A673 (cell line): ENCODE measurements around the gene PXT1. TPM values are rescaled to one million over a fixed set of nuclear protein-coding genes. Genes with fewer than 3 reads are reported as not detected.
A peak's percentile ranks its signal among the peaks of the same experiment; 100 is the strongest.

Experiments used
- BruUV-seq: library from RNA; stranded (reverse); fragments of 400-500 nt; replicated peaks from 2 replicates; lab custom pipeline; 2021; lab: Mats Ljungman, UMichigan
- CTCF ChIA-PET: fragments of 300-600 bp; sonication (Branson Sonifier 250); formaldehyde crosslinking; loops from one replicate; lab custom pipeline; 2022; ENCODE audit warnings: antibody characterized with exemption; lab: Charles Lee
- POLR2A ChIA-PET: fragments of 300-600 bp; sonication (Branson Sonifier 250); formaldehyde crosslinking; loops from one replicate; lab custom pipeline; 2022; ENCODE audit warnings: antibody characterized with exemption; ENCODE audit not compliant: low non-redundant PET; lab: Charles Lee
- DNase-seq: peaks from one replicate; pipeline ENCODE4 v3.0.0-alpha.2; 2015; ENCODE audit warnings: low spot score
- H3K27ac ChIP-seq: fragments of 200-600 bp; sonication (generic); 2 replicates; pipeline ENCODE4 v1.5.1; 2016; ENCODE audit warnings: mixed run types, low read depth, mild to moderate bottlenecking, mixed read lengths, antibody characterized with exemption, low read length; ENCODE audit not compliant: poor library complexity, severe bottlenecking
- H3K27me3 ChIP-seq: fragments of 200-600 bp; sonication (generic); replicated peaks from 2 replicates; pipeline ENCODE4 v1.6.1; 2017; ENCODE audit warnings: mixed run types, low read depth, mild to moderate bottlenecking, mixed read lengths, antibody characterized with exemption, low read length; ENCODE audit not compliant: insufficient read depth, poor library complexity
- H3K36me3 ChIP-seq: fragments of 200-600 bp; sonication (generic); 2 replicates; pipeline ENCODE4 v1.6.1; 2016; ENCODE audit warnings: mixed run types, mild to moderate bottlenecking, mixed read lengths, antibody characterized with exemption, low read length; ENCODE audit not compliant: insufficient read depth, poor library complexity, severe bottlenecking
- H3K4me1 ChIP-seq: fragments of 200-600 bp; sonication (generic); 2 replicates; pipeline ENCODE4 v1.6.1; 2017; ENCODE audit warnings: mixed run types, mild to moderate bottlenecking, mixed read lengths, antibody characterized with exemption, low read length; ENCODE audit not compliant: insufficient read depth, poor library complexity, severe bottlenecking
- H3K4me3 ChIP-seq: fragments of 200-600 bp; sonication (generic); 2 replicates; pipeline ENCODE4 v1.5.1; 2016; ENCODE audit warnings: low read depth, mixed run types, mild to moderate bottlenecking, mixed read lengths, low read length; ENCODE audit not compliant: poor library complexity, severe bottlenecking
- H3K9me3 ChIP-seq: fragments of 200-600 bp; sonication (generic); 2 replicates; pipeline ENCODE4 v1.6.1; 2016; ENCODE audit warnings: mixed run types, low read depth, mild to moderate bottlenecking, mixed read lengths, antibody characterized with exemption, low read length; ENCODE audit not compliant: poor library complexity, severe bottlenecking
- EZH2 ChIP-seq: fragments of 200-600 bp; sonication (generic); IDR thresholded peaks from 2 replicates; pipeline ENCODE4 v1.6.1; 2017; ENCODE audit warnings: borderline replicate concordance, low read depth, mild to moderate bottlenecking, mixed read lengths, antibody characterized with exemption, low read length; ENCODE audit not compliant: poor library complexity, severe bottlenecking
- intact Hi-C: fragments of 100-400 bp; cut with micrococcal nuclease; formaldehyde crosslinking; loops from one replicate; pipeline ENCODE4 v1.10.0; 2022; ENCODE audit not compliant: unreplicated experiment
- total RNA-seq: library from RNA; stranded (reverse); gene quantifications from 2 replicates; pipeline ENCODE4 v1.2.3, GENCODE V29; 2021
- TF ChIP-seq, protein P1 (sequence below): fragments of 300-800, 200-600 bp; sonication (generic); conservative IDR thresholded peaks from 2 replicates; pipeline ENCODE4 v1.5.1; 2017; ENCODE audit warnings: low read depth, mild to moderate bottlenecking, antibody characterized with exemption, low read length, moderate library complexity, mixed read lengths

The PXT1 gene
- total RNA-seq, 1 experiment from 2014 or later: 0.21 TPM

DNA sequence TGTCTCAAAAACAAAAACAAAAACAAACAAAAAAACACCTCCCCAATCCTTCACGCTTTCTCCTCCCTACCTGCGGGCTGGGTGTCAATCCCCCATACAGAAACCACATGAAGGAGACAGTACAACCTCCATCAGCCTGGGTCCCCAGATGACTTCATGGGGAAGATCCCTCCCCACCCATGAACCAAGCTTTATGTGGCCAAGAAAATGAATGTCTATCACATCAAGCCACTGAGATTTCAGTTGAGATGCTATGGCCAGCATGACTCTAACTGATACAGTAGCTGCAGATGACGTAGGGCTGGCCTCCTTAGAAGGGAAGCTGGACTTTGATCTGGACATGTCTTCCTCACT, 84.8 kb downstream of the PXT1 start:
- no peak for DNase-seq
- Histone ChIP-seq H3K27ac (no peak overlapping the region), H3K27me3 (no peaks in the 10 kb centered on the region), H3K36me3 (no peaks in the 10 kb centered on the region), H3K4me1 (no peaks in the 10 kb centered on the region), H3K4me3 (no peak overlapping the region), H3K9me3 (peaks cover 10% of the 10 kb centered on the region)
- ChIA-PET CTCF (interaction anchor here (0.5 kb wide), 1 partner anchor 198 kb away, joined by 7 read pairs; no protein-coding TSS in a partner anchor), POLR2A (no interaction called here)
- intact Hi-C loops: no loop called here
- no TSS peak for BruUV-seq
- TF ChIP-seq, protein P1, sequence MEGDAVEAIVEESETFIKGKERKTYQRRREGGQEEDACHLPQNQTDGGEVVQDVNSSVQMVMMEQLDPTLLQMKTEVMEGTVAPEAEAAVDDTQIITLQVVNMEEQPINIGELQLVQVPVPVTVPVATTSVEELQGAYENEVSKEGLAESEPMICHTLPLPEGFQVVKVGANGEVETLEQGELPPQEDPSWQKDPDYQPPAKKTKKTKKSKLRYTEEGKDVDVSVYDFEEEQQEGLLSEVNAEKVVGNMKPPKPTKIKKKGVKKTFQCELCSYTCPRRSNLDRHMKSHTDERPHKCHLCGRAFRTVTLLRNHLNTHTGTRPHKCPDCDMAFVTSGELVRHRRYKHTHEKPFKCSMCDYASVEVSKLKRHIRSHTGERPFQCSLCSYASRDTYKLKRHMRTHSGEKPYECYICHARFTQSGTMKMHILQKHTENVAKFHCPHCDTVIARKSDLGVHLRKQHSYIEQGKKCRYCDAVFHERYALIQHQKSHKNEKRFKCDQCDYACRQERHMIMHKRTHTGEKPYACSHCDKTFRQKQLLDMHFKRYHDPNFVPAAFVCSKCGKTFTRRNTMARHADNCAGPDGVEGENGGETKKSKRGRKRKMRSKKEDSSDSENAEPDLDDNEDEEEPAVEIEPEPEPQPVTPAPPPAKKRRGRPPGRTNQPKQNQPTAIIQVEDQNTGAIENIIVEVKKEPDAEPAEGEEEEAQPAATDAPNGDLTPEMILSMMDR: no peak
- no peak for TF ChIP-seq EZH2

GRCh38 chr6:36355819-36356218, 86.8 kb downstream of the PXT1 start:
- intact Hi-C loops: no loop called here

DNA sequence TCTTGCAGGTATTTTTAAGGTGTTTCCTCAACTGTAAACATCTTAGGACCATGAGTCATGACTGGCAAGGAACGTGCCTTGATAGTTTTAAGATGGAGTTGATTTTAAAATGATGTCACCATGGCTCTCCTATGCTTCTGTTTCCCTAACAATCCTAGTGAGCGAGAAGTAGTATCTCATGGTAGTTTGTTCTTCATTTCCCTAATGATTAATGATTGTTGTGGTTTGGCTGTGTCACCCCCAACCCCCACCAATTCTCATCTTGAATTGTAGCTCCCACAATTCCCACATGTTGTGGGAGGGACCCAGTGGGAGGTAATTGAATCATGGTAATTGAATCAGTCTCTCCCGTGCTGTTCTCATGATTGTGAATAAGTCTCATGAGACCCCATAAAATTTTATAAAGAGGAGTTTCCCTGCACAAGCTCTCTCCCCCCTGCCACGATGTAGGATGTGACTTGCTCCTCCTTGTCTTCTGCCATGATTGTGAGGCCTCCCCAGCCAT, 89.2 kb downstream of the PXT1 start:
- Histone ChIP-seq H3K4me3 (no peak overlapping the region), H3K27me3 (no peaks in the 10 kb centered on the region), H3K36me3 (no peaks in the 10 kb centered on the region), H3K9me3 (peaks cover 16% of the 10 kb centered on the region), H3K27ac (no peak overlapping the region), H3K4me1 (no peaks in the 10 kb centered on the region)
- ChIA-PET CTCF (interaction anchor here (0.9 kb wide), 1 partner anchor 13 kb away, joined by 3 read pairs; no protein-coding TSS in a partner anchor), POLR2A (no interaction called here)
- no TSS peak for BruUV-seq
- no peak for TF ChIP-seq EZH2
- TF ChIP-seq, protein P1: no peak
- peak; percentile 61 for DNase-seq
- intact Hi-C loops: no loop called here

More at GRCh38 chr6:36355819-36356218, 86.8 kb downstream of the PXT1 start:
- no peaks in the 10 kb centered on the region for H3K27me3 ChIP-seq
- ChIA-PET CTCF (no interaction called here), POLR2A (no interaction called here)
- BruUV-seq: no TSS peak
- no peaks in the 10 kb centered on the region for H3K36me3 ChIP-seq
- no peak for DNase-seq
- H3K4me3 ChIP-seq: no peak overlapping the region
- H3K4me1 ChIP-seq: no peaks in the 10 kb centered on the region
- TF ChIP-seq EZH2: no peak
- TF ChIP-seq, protein P1: no peak
- H3K27ac ChIP-seq: no peak overlapping the region
- H3K9me3 ChIP-seq: peaks cover 16% of the 10 kb centered on the region
